SK-N-MC (cell line): Measurements from ENCODE around the gene BANP.

Experiments used
- EZH2 ChIP-seq: fragments of 200-600 bp; sonication (generic); IDR thresholded peaks from one replicate; pipeline ENCODE4 v1.6.1; 2017; ENCODE audit warnings: antibody characterized with exemption
- FOXP2 ChIP-seq: optimal IDR thresholded peaks from 2 replicates; pipeline ENCODE3; 2011; ENCODE audit warnings: mild to moderate bottlenecking, moderate library complexity; ENCODE audit not compliant: insufficient read depth; ENCODE audit errors: extremely low read length, control extremely low read depth
- POLR2AphosphoS5 ChIP-seq: IDR thresholded peaks from 2 replicates; pipeline ENCODE4 v1.6.1; 2012; ENCODE audit warnings: mild to moderate bottlenecking, low read depth, low read length, borderline replicate concordance

GRCh38 chr16:87961623-87962022 is 10.4 kb downstream of the BANP start:
- TF ChIP-seq POLR2AphosphoS5 (no peak), EZH2 (no peak), FOXP2 (no peak)
